ENCODE data around the gene PSD2.
A peak's percentile ranks its signal among the peaks of the same experiment; 100 is the strongest.

Gene PSD2

DNA sequence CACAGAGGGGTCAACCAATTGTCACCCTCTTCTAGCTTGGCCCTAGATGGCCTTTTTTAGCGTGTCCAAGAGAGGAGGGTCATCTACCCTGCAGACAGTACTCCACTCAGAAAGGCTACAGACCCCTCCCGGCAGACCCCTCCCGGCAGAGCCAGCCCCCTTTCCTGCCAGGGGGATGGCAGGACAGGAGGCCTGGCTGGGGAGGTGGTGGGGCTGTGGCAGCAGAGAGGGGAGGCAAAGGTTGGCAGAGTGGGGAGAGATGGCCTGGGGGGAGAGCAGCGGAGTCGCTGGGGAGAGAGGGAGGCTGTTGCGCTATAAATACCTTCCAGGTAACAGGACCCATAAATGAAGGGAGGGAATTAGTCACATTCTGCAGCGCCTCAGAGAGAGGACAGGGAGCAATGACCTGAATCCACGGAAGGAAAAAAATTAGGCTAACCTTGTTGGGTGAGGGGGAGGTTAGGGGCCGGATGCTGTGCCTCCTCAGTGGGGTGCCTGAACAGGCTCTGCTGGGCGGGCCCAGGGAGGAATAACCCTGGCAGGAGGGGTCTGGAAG lies 32.9 kb upstream of the PSD2 start:
- DNase-seq: no peak
- in situ Hi-C loops (cut with MboI; ENCODE audit: low pct_unique_long_range_greater_than_20kb, low sequenced_read_pairs): loop anchor here (10.0 kb wide), 1 partner anchor 128 kb away; no protein-coding TSS in a partner anchor

GRCh38 chr5:139763280-139763929 lies 32.2 kb upstream of the PSD2 start:
- no peak for DNase-seq
- in situ Hi-C loops (cut with MboI; ENCODE audit: low pct_unique_long_range_greater_than_20kb, low sequenced_read_pairs): loop anchor here (10.0 kb wide), 1 partner anchor 129 kb away; no protein-coding TSS in a partner anchor

DNA sequence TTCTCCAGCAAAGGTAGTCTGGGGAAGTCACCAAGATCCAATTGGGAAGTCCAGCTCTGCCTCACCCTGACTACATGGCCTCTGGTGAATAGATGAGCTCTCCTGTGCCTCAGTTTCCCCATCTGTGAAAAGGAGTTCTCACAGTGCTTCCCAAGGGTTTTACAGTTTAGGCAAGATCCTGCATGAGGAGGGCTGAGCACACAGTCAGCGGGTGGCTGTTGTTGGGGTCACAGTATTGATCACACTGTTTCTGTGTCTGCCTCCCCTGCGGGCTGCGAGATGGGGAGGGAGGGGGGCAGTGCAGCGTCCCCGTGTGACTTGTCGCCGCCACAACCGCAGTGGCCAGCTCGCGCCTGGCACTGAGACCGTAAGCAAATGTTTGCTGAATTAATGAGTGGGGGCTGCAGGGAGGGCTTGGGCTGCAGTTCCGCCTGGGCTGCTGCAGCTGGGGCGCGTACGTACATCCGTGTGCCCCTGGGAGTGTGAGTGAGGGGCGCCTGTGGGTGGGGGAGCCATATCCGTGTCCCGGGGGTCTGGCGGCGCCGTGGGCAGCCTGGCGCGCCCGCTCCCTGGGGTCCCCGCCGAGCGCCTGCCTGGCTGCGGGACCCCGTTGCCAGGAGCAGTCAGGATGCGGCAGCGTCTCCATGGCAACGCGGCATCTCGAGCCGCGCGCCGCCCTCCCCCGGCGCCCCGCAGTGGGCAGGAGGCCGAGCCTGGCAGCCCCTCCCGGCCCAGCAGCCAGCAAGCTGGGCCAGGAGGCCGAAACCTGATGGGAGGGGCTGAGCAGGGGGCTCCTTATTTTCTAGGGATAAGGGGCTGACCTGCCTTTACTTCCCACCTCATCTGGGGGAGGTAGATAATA lies 31.4 kb upstream of the PSD2 start:
- DNase-seq: no peak
- in situ Hi-C loops (cut with MboI; ENCODE audit: low pct_unique_long_range_greater_than_20kb, low sequenced_read_pairs): loop anchor here (10.0 kb wide), 1 partner anchor 129 kb away; no protein-coding TSS in a partner anchor

GRCh38 chr5:139764886-139765408 lies 30.7 kb upstream of the PSD2 start:
- DNase-seq: no peak
- in situ Hi-C loops (cut with MboI; ENCODE audit: low pct_unique_long_range_greater_than_20kb, low sequenced_read_pairs): loop anchor here (10.0 kb wide), 1 partner anchor 130 kb away; no protein-coding TSS in a partner anchor

GRCh38 chr5:139765409-139766217 lies 30.0 kb upstream of the PSD2 start:
- in situ Hi-C loops (cut with MboI; ENCODE audit: low pct_unique_long_range_greater_than_20kb, low sequenced_read_pairs): loop anchor here (10.0 kb wide), 1 partner anchor 131 kb away; no protein-coding TSS in a partner anchor
- DNase-seq: peak; percentile 85

- in situ Hi-C loops (cut with MboI; ENCODE audit: low pct_unique_long_range_greater_than_20kb, low sequenced_read_pairs): loop anchor here (10.0 kb wide), 1 partner anchor 133 kb away; no protein-coding TSS in a partner anchor
- DNase-seq: no peak
These were observed 27.6 kb upstream of the PSD2 start for GRCh38 chr5:139767960-139768359.

DNA sequence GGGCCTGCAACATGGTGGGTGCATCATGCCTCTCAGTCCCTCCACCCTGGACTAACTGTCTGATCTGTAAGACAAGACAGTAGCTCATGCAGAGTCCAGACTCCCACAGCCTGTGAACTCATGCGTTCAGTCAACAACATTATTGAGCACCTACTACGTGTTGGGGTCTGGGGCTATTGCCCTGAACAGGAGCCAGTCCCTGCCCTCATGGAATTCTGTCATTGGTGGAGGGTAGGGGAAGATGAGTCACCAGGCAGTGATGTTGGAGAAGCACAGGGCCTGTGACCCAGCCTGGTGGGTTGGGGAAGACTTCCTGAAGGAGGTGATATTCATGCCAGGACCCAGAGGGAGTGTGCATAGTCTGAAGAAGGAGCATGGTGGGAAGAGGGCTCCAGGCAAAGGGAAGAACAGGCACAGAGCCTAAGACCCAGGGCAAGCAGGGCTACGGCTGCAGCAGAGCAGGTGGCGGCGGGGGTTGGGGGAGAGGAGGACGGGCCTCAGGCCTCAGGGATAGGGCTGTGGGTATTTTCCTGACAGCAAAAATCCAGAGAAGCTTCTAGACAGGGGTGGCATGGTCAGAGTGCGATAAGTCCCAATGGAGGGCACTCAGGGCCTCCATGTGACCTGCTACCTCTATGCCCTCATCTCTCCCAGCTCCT lies 26.7 kb upstream of the PSD2 start:
- no peak for DNase-seq
- in situ Hi-C loops (cut with MboI; ENCODE audit: low pct_unique_long_range_greater_than_20kb, low sequenced_read_pairs): loop anchor here (10.0 kb wide), 1 partner anchor 134 kb away; no protein-coding TSS in a partner anchor

- no peak for DNase-seq
- in situ Hi-C loops (cut with MboI; ENCODE audit: low pct_unique_long_range_greater_than_20kb, low sequenced_read_pairs): loop anchor here (10.0 kb wide), 1 partner anchor 135 kb away; no protein-coding TSS in a partner anchor
These were observed 26.1 kb upstream of the PSD2 start for GRCh38 chr5:139769477-139769876.

DNA sequence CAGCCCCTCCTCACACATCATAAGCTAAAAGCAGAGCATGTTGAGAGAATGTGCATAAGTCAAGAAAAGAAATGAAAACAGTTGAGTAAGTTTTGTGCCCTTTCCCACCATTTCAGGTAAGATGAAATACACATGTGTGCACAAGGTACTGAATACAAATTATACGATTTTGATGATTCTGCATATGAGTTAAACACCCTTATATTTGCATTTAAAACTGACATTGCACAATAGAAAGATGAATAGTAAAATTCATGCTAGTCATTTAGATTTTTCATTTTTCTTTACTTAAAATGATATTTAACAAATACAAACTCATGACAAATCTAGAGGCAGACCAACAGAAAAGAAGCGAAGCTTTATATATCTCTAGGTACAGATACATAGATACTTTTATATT lies 24.9 kb upstream of the PSD2 start:
- in situ Hi-C loops (cut with MboI; ENCODE audit: low pct_unique_long_range_greater_than_20kb, low sequenced_read_pairs): no loop called here
- no peak for DNase-seq

GRCh38 chr5:139772089-139772791 lies 23.4 kb upstream of the PSD2 start:
- no peak for DNase-seq
- in situ Hi-C loops (cut with MboI; ENCODE audit: low pct_unique_long_range_greater_than_20kb, low sequenced_read_pairs): no loop called here

- in situ Hi-C loops (cut with MboI; ENCODE audit: low pct_unique_long_range_greater_than_20kb, low sequenced_read_pairs): no loop called here
- peak; percentile 29 for DNase-seq
These were observed 22.5 kb upstream of the PSD2 start for GRCh38 chr5:139772927-139773690.

DNA sequence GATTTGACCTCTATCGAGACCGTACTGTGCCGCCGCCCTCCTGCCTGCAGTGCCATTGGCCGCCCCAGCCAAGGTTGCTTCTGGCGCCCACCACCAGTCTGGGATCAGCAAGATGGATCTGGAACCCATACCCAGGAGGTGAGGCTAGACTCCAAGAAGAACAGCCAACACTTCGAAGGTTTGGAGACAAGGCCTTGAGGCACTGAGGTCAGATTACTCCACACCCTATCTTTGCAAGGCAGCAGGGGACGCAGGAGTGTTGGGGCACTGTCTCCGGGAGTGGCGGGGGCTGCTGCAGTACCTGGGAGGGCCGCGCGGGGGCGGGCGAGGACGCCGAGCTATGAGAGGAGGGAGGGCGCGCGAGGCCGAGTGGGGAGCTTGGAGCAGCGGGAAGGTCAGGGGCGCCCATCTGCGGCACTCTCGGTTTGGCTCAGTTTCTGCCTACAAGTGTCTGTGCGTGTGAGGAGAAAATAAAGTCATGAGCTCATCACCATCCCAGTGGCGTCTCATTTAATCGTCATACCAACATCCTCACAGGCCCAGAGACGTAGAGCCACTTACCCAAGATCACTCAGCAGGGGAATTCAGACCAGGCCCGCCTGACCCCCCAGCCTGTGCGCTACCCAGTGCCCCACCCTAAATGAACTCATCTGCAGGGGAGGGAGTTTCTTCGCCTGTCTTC lies 20.5 kb upstream of the PSD2 start:
- in situ Hi-C loops (cut with MboI; ENCODE audit: low pct_unique_long_range_greater_than_20kb, low sequenced_read_pairs): no loop called here
- DNase-seq: peak; percentile 79

DNA sequence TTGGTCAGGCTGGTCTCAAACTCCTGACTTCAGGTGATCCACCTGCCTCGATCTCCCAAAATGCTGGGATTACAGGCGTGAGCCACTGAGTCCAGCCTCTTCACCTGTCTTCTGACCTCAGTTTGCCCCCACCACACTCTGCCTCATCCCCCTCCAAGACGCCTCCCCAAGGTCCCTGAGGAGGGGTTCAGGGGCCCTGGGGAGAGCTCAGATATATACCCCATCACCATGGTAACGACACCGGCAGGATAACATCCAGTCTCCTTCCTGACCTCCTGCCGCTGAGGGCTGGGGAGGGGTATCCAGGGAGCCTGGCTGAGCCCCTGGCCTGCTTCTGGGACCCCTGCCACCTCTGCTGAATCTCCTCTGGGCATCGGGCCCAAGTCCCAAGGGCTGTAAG lies 19.7 kb upstream of the PSD2 start:
- in situ Hi-C loops (cut with MboI; ENCODE audit: low pct_unique_long_range_greater_than_20kb, low sequenced_read_pairs): no loop called here
- DNase-seq: no peak

GRCh38 chr5:139776861-139777260 lies 18.7 kb upstream of the PSD2 start:
- DNase-seq: no peak
- in situ Hi-C loops (cut with MboI; ENCODE audit: low pct_unique_long_range_greater_than_20kb, low sequenced_read_pairs): no loop called here

DNA sequence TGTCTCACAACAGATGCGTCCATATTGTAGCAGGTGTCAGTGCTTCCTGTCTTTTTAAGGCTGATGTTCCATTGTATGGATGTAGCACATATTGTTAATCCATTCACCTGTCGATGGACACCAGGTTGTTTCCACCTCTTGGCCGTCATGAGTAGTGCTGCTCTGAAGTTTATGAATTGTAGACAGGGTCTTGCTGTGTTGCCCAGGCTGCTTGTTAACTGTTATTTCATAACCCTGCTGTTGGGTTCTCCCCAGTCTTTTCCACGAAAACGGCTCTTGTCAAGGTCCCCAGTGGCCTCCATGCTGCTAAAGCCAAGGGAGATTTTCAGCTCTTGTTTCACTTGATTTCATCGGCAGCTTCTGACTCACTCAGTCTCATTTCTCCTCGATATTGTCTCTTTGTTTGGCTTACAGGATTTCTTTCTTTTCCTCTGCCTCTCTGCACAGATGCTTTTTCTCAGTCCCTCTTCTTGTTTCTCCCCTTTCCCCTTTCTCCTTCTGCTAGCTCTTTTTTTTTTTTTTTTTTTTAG lies 12.1 kb upstream of the PSD2 start:
- in situ Hi-C loops (cut with MboI; ENCODE audit: low pct_unique_long_range_greater_than_20kb, low sequenced_read_pairs): no loop called here

GRCh38 chr5:139784488-139784887 lies 11.1 kb upstream of the PSD2 start:
- in situ Hi-C loops (cut with MboI; ENCODE audit: low pct_unique_long_range_greater_than_20kb, low sequenced_read_pairs): no loop called here
- DNase-seq: no peak

More for the DNA sequence above, 12.1 kb upstream of the PSD2 start:
- no peak for DNase-seq

All from KBM-7 (cell line).